DMS153 treated with DMSO at 0.1 percent for 48 hours (cell line): ENCODE data around the gene PSTPIP1.
"Not testable (repeated sequence)": the region's sequence is repeated elsewhere in the genome, so short reads cannot be mapped to it uniquely, and the experiment has no call there.

ENCODE experiments used
- DNase-seq: peaks from one replicate; lab custom pipeline; 2025; ENCODE audit not compliant: unreplicated experiment; lab: John Stamatoyannopoulos, UW

PSTPIP1 gene

DNA sequence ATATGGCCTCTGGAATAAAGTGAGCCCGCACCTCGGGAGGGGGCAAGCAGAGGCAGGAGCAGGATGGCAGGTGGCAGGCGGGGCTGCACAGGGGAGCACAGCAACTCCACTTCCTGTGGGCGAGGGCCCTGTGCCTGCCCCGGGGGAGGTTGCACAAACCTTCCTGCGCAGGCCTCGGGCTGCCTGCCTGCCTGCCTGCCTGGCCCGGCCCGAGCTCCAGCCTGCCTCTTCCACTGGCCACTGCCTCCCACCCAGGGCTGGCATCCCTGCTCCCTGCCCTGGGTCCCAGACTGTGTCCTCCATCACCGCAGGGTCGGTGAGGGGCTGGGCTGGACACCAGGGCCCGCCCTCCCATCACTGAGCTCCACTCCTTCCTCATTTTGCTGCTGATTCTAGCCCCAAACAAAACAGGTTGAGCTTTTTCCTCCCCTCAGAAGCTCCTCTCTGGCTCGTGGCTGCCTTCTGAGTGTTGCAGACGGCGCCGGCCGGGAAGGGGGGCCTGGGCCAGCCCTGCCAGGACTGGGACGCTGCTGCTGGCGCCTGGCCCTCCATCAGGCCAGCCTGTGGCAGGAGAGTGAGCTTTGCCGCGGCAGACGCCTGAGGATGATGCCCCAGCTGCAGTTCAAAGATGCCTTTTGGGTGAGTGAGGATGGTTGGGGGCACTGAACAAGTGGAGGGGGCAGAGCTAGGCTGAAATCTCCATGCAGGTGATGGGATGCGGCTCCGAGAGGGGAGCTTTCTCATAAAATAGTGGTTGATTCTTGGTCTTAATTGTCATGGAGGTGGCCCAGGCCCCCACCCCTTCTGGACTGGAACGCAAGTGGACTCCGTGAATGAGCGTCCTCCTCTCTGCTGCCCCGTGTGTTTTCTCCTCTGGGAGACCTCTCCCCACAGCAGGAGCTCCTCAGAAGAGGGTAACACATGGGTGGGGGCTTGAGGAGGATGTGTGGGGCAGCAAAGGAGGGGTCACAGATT lies at the start of gene PSTPIP1:
Gene PSTPIP1 (plus strand): TSS at position 156 of the 975 bp plus-strand sequence. CDS start 448 bp downstream, at position 604.
- DNase-seq = no peak

- no peak for DNase-seq
Observed at GRCh38 chr15:76945494-76946093, 49.3 kb upstream of the PSTPIP1 start.

- no peak for DNase-seq
Observed at GRCh38 chr15:76947454-76947853, 47.5 kb upstream of the PSTPIP1 start.

DNA sequence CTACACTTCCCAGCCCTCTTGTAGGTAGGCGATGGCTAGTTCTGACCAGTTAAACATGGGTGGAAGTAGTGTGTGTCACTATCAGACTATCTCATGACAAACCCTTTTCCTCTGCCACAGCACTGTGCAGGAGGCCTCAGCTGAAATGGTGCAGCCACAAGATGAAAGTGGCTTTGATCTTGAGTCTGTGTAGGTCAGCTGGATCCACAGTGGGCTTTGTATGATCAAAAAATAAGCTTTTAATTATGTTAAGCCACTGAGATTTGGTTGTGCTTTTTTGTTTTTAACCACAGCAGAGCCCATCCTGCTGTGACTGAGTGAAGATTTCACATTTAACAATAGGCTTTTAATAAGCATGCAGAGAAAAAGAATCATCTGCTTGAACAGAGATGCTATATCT lies 43.7 kb upstream of the PSTPIP1 start:
- no peak for DNase-seq

GRCh38 chr15:76953913-76954312 lies 41.0 kb upstream of the PSTPIP1 start:
- DNase-seq = no peak

DNA sequence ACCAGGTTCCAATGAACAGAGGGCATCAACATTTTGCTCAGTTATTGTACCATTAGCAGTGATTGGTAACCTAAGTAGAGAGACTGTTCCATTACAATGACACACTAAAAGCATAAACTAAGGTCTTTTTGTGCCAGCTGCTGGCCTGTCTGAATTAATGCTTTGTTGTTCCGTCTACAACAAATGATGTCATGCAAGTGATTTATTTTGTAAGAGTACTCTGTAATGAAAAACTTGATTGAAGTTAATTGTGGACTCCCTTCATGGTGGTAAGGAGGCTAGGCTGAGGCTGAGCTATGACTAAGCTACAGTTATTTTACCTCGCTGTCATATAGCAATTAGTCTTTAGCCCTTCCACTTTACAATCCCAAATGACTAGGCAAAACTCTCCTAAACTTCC lies 40.2 kb upstream of the PSTPIP1 start:
- no peak for DNase-seq

- DNase-seq = no peak
Observed at GRCh38 chr15:76961268-76962011, 33.5 kb upstream of the PSTPIP1 start.

DNA sequence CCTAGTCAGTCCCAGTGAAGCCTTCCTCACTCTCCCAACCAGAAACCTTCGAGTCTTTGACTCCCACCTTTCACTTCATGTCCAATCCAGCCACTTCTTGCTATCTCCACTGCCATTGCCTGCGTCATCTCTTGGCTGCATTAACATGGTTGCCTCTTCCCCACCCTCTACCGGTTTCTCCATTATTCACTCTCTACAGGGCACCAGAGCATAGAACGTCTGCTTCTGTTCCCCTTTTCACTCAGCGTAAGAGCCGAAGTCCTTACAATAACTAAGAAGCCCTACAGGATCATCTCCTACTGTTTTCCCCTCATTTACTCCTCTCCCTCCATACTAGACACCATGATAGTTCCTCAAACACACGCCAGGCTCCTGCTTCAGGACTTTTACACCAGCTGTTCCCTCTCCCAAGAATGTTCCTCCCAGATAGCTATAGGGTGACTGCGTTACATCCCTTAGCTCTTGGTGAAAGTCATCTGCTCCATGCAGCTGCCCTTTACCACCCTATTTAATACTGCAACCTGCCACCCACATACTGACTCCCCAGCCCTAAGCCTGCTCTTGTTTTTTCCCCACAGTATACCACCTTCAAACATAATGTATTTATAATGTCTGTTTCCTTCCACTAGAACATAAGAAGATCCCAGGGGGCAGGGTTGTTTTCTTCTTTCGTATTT lies 32.5 kb upstream of the PSTPIP1 start:
- DNase-seq = no peak

- no peak for DNase-seq
Observed at GRCh38 chr15:76963596-76963995, 31.3 kb upstream of the PSTPIP1 start.

GRCh38 chr15:76964157-76964556 lies 30.8 kb upstream of the PSTPIP1 start:
- no peak for DNase-seq

DNA sequence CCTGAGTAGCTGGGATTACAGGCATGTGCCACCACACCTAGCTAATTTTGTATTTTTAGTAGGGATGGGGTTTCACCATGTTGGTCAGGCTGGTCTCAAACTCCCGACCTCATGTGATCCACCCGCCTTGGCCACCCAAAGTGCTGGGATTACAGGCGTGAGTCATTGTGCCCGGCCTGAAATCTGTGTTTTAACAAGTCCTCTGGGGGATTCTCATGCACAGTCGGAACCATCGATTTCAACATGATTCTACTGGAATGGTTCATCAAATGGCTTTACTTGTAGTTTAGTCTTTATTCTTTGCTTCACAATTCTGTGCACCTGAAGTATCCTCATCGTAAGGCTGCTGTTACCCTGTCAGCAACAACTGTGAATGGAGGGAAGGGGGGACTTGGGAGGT lies 28.9 kb upstream of the PSTPIP1 start:
- not testable (repeated sequence) for DNase-seq

GRCh38 chr15:76967067-76967466 lies 27.9 kb upstream of the PSTPIP1 start:
- DNase-seq = no peak

GRCh38 chr15:76968306-76968705 lies 26.6 kb upstream of the PSTPIP1 start:
- DNase-seq = no peak

GRCh38 chr15:76972389-76973361 lies 22.3 kb upstream of the PSTPIP1 start:
- DNase-seq = no peak

GRCh38 chr15:76973362-76973743 lies 21.6 kb upstream of the PSTPIP1 start:
- DNase-seq = no peak

DNA sequence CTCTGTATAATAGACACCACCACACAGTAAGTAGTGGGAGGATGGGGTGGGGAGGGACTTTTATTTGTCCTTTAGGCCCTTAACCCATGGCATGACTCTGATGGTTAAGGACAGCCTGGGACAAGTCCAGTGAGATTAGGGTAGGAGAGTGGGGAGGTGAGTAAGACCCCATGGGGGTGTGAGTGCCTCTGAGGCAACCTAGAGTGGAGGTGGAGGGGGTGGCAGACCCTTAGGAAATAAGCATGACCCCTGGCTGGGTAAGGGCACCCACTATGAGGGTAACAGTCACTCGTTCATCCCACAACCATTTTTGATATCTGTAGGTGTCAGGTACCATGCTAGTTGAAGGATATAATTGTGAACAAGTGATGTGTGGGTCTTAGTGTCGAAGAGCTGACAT lies 21.0 kb upstream of the PSTPIP1 start:
- DNase-seq = no peak

- DNase-seq = no peak
Observed at GRCh38 chr15:76974456-76975036, 20.4 kb upstream of the PSTPIP1 start.

GRCh38 chr15:76976141-76976540 lies 18.8 kb upstream of the PSTPIP1 start:
- DNase-seq = no peak

GRCh38 chr15:76976572-76977270 lies 18.2 kb upstream of the PSTPIP1 start:
- no peak for DNase-seq
